ENCODE data around the gene YARS1.

- TF ChIP-seq CTCF (IDR thresholded peaks at IDR 0.05) (no peak), POLR2A (IDR thresholded peaks at IDR 0.05) (no peak)
Measured at GRCh38 chr1:32861904-32862695, 44.9 kb upstream of the YARS1 start.
